HepG2 (cell line): Measurements from ENCODE around the gene MNT. TPM values are rescaled to one million over a fixed set of nuclear protein-coding genes. Genes with fewer than 3 reads are reported as not detected.
A peak's percentile ranks its signal among the peaks of the same experiment; 100 is the strongest.

ENCODE experiments used
- DDIT3 ChIP-seq: sonication (generic); formaldehyde crosslinking; IDR thresholded peaks from 2 replicates; pipeline ENCODE4 v1.4.0; 2020; ENCODE audit warnings: mild to moderate bottlenecking, missing genetic modification reagents
- E2F2 ChIP-seq: sonication (generic); formaldehyde crosslinking; IDR thresholded peaks from 2 replicates; pipeline ENCODE4 v1.4.0; 2020; ENCODE audit warnings: missing genetic modification reagents, borderline replicate concordance
- ERF ChIP-seq: IDR thresholded peaks from 2 replicates; pipeline ENCODE4 v1.6.1; 2018; ENCODE audit warnings: missing biosample characterization, missing genetic modification reagents
- NCOR1 ChIP-seq: fragments of 200-600 bp; sonication (generic); IDR thresholded peaks from 2 replicates; pipeline ENCODE4 v1.7.0; 2017; ENCODE audit warnings: antibody characterized with exemption, low read length, borderline replicate concordance
- NONO ChIP-seq, 2 experiments: fragments of 450-650 bp in 1 of 2; sonication (generic) in 1 of 2; formaldehyde crosslinking in 1 of 2; IDR thresholded peaks in 1 of 2; conservative IDR thresholded peaks in 1 of 2; 2 replicates each; pipeline versions ENCODE4 v1.6.1 to v1.8.0; 2017 to 2022; ENCODE audit warnings: mild to moderate bottlenecking in 1 of 2, missing genetic modification reagents in 1 of 2, moderate library complexity in 1 of 2
- NRL ChIP-seq: sonication (generic); formaldehyde crosslinking; IDR thresholded peaks from 2 replicates; pipeline ENCODE4 v1.5.0; 2020; ENCODE audit warnings: missing genetic modification reagents, mild to moderate bottlenecking, moderate library complexity, borderline replicate concordance
- PCBP1 ChIP-seq: fragments of 200-400 bp; formaldehyde crosslinking; IDR thresholded peaks from 2 replicates; pipeline ENCODE4 v1.6.1; 2017; ENCODE audit warnings: mild to moderate bottlenecking, low read depth, low read length, borderline replicate concordance
- RBM39 ChIP-seq: fragments of 200-400 bp; formaldehyde crosslinking; IDR thresholded peaks from one replicate; pipeline ENCODE4 v1.6.1; 2018; ENCODE audit warnings: antibody characterized with exemption, mild to moderate bottlenecking, low read depth, low read length; ENCODE audit not compliant: poor library complexity, severe bottlenecking
- SNAPC4 ChIP-seq: sonication (generic); formaldehyde crosslinking; IDR thresholded peaks from 2 replicates; pipeline ENCODE4 v1.4.0; 2020; ENCODE audit warnings: mild to moderate bottlenecking, missing genetic modification reagents
- STAT6 ChIP-seq: sonication (generic); formaldehyde crosslinking; IDR thresholded peaks from 2 replicates; pipeline ENCODE4 v1.4.0; 2020; ENCODE audit warnings: missing genetic modification reagents, mild to moderate bottlenecking, borderline replicate concordance
- TGIF2 ChIP-seq: IDR thresholded peaks from 2 replicates; pipeline ENCODE4 v1.6.1; 2016; ENCODE audit warnings: control low read depth, missing compliant biosample characterization
- THAP7 ChIP-seq: sonication (generic); formaldehyde crosslinking; IDR thresholded peaks from 2 replicates; pipeline ENCODE4 v1.8.1; 2023; ENCODE audit warnings: mild to moderate bottlenecking, missing genetic modification reagents
- ZNF253 ChIP-seq: sonication (generic); formaldehyde crosslinking; IDR thresholded peaks from 2 replicates; pipeline ENCODE4 v1.8.0; 2022; ENCODE audit warnings: mild to moderate bottlenecking, missing genetic modification reagents, borderline replicate concordance
- ZNF530 ChIP-seq: sonication (generic); formaldehyde crosslinking; IDR thresholded peaks from 2 replicates; pipeline ENCODE4 v1.5.0; 2020; ENCODE audit warnings: low read depth, mild to moderate bottlenecking, missing genetic modification reagents
- ZNF572 ChIP-seq: sonication (generic); formaldehyde crosslinking; IDR thresholded peaks from 2 replicates; pipeline ENCODE4 v1.5.1; 2020; ENCODE audit warnings: mild to moderate bottlenecking, missing genetic modification reagents
- ZNF737 ChIP-seq: sonication (generic); formaldehyde crosslinking; IDR thresholded peaks from 2 replicates; pipeline ENCODE4 v1.5.0; 2020; ENCODE audit warnings: missing genetic modification reagents, mild to moderate bottlenecking, borderline replicate concordance
- ZSCAN12 ChIP-seq: sonication (generic); formaldehyde crosslinking; IDR thresholded peaks from 2 replicates; pipeline ENCODE4 v1.9.0; 2021; ENCODE audit warnings: mild to moderate bottlenecking, missing genetic modification reagents
- ZSCAN22 ChIP-seq: sonication (generic); formaldehyde crosslinking; IDR thresholded peaks from 2 replicates; pipeline ENCODE4 v1.4.0; 2020; ENCODE audit warnings: mild to moderate bottlenecking, missing genetic modification reagents
- polyA plus RNA-seq, 8 experiments: library from polyadenylated mRNA; depleted of rRNA in 3 of 8; stranded (reverse) in 7 of 8; unstranded in 1 of 8; fragments of >200 nt; fragmentation: Illumina TruSeq in 4 of 8; extraction: Trizol in 4 of 8; gene quantifications; 2 replicates each; pipeline versions ENCODE4 v1.2.1 to v1.2.3, GENCODE V29; 2011 to 2016; ENCODE audit warnings: low read depth in 4 of 8, missing spikeins in 1 of 8, mixed read lengths in 1 of 8; ENCODE audit not compliant: insufficient read depth in 1 of 8
- total RNA-seq, 5 experiments: library from RNA; depleted of rRNA; stranded (reverse); fragments of >200 nt; fragmentation: Illumina TruSeq; extraction: Trizol; gene quantifications; 2 replicates each; pipeline ENCODE4 v1.2.3, GENCODE V29; 2016; ENCODE audit warnings: low read depth in 1 of 5

The MNT gene
- total and polyA plus RNA-seq, 2 of the 13 experiments (the other 11 are each of a cell fraction or from before 2014, with no cell fraction given), result 2.1 to 3.5 TPM

GRCh38 chr17:2336215-2336851 lies 64.5 kb downstream of the MNT start, which contains the start of gene TSR1 (continued):
- peak; percentile 59; the same call in 1 of the 2 replicates for TF ChIP-seq THAP7 (CRISPR knock-in tag)
- no peak for TF ChIP-seq ZSCAN12 (CRISPR knock-in tag)
- peak; percentile 82; the same call in 1 of the 2 replicates for TF ChIP-seq ZNF737 (CRISPR knock-in tag)
- TF ChIP-seq SNAPC4 (CRISPR knock-in tag), result no peak; the same call in 1 of the 2 replicates
- TF ChIP-seq STAT6 (CRISPR knock-in tag), result no peak; the same call in 1 of the 2 replicates
- TF ChIP-seq ERF (CRISPR knock-in tag), result peak; percentile 75
- TF ChIP-seq NRL (CRISPR knock-in tag), result peak; percentile 80
- TF ChIP-seq TGIF2 (CRISPR knock-in tag), result peak; percentile 65
- no peak for TF ChIP-seq NONO (IDR thresholded peaks at IDR 0.05)
- TF ChIP-seq NONO (CRISPR knock-in tag; conservative IDR thresholded peaks at IDR 0.05), result peak; percentile 78
- TF ChIP-seq ZNF530, result no peak
- TF ChIP-seq ZSCAN22 (CRISPR knock-in tag), result 0 out of 2 replicates have a peak, but pooled peaks have one; percentile 39
- TF ChIP-seq ZNF253 (CRISPR knock-in tag), result no peak
- TF ChIP-seq ZNF572 (CRISPR knock-in tag), result peak; percentile 33; the same call in 1 of the 2 replicates
- TF ChIP-seq RBM39, result no peak
- TF ChIP-seq DDIT3 (CRISPR knock-in tag), result no peak
- TF ChIP-seq PCBP1, result no peak
- peak; percentile 28; the same call in 1 of the 2 replicates for TF ChIP-seq E2F2
- TF ChIP-seq NCOR1, result no peak
